Left lobe of liver (tissue), 2 donors: ENCODE data around the gene CBLC. TPM values are rescaled to one million over a fixed set of nuclear protein-coding genes. Genes with fewer than 3 reads are reported as not detected.

Experiments used
- ATAC-seq: fragments of 200-7000 bp; cut with Tn5 transposase; one replicate; pipeline ENCODE4 v1.9.1; 2020; ENCODE audit warnings: mild to moderate bottlenecking, moderate library complexity
- DNase-seq: peaks from one replicate; pipeline ENCODE4 v3.0.0-alpha.2; 2020; ENCODE audit warnings: low spot score
- total RNA-seq: library from RNA; stranded (reverse); gene quantifications from one replicate; pipeline ENCODE4 v1.2.1, GENCODE V29; 2021
- donor health status: DM: no; HTN: no; CAD: no; lungs with moderate emphysema.
- donor health status: DM: no; HTN: yes; CAD: no.

CBLC gene
- total RNA-seq, 1 donor from 2014 or later, result 14.0 TPM

GRCh38 chr19:44746616-44746945, 31.1 kb upstream of the CBLC start:
- DNase-seq, result no peak
- no peak for ATAC-seq

GRCh38 chr19:44746946-44747738, 30.5 kb upstream of the CBLC start:
- ATAC-seq (peak; percentile 84), DNase-seq (peak; percentile 96)

- peak; percentile 77 for DNase-seq
- peak; percentile 21 for ATAC-seq
Measured at GRCh38 chr19:44747739-44748425, 29.8 kb upstream of the CBLC start.

GRCh38 chr19:44748426-44749254, 29.1 kb upstream of the CBLC start, which contains the start of gene BCL3:
BCL3 (plus strand) TSS chr19:44748708; CDS start chr19:44748791, 83 bp downstream.
- peak; percentile 60 for ATAC-seq
- peak; percentile 84 for DNase-seq

GRCh38 chr19:44749292-44749691, 28.4 kb upstream of the CBLC start:
- no peak for DNase-seq
- no peak for ATAC-seq

GRCh38 chr19:44749994-44750393, 27.7 kb upstream of the CBLC start:
- DNase-seq (no peak), ATAC-seq (no peak)

GRCh38 chr19:44752123-44752815, 25.4 kb upstream of the CBLC start:
- ATAC-seq (no peak), DNase-seq (no peak)

GRCh38 chr19:44752816-44753625, 24.7 kb upstream of the CBLC start:
- peak; percentile 94 for DNase-seq
- ATAC-seq, result peak; percentile 67

GRCh38 chr19:44753626-44753931, 24.1 kb upstream of the CBLC start:
- ATAC-seq, result no peak
- no peak for DNase-seq

GRCh38 chr19:44753932-44754749, 23.5 kb upstream of the CBLC start:
- ATAC-seq (peak; percentile 71), DNase-seq (peak; percentile 95)

GRCh38 chr19:44754750-44755080, 23.0 kb upstream of the CBLC start:
- ATAC-seq, result no peak

GRCh38 chr19:44755219-44755618, 22.5 kb upstream of the CBLC start:
- ATAC-seq (peak; percentile 3), DNase-seq (no peak)

More at GRCh38 chr19:44754750-44755080, 23.0 kb upstream of the CBLC start:
- no peak for DNase-seq

- no peak for DNase-seq
- ATAC-seq, result peak; percentile 9
Measured at GRCh38 chr19:44756089-44756562, 21.6 kb upstream of the CBLC start.

GRCh38 chr19:44757057-44757734, 20.5 kb upstream of the CBLC start:
- no peak for DNase-seq
- ATAC-seq, result no peak

- DNase-seq, result no peak
- ATAC-seq, result no peak
Measured at GRCh38 chr19:44757735-44758505, 19.8 kb upstream of the CBLC start.

GRCh38 chr19:44758596-44758995, 19.1 kb upstream of the CBLC start:
- no peak for DNase-seq

GRCh38 chr19:44759083-44759804, 18.4 kb upstream of the CBLC start:
- ATAC-seq (no peak), DNase-seq (no peak)

More at GRCh38 chr19:44758596-44758995, 19.1 kb upstream of the CBLC start:
- ATAC-seq, result no peak
